H1 (cell line): ENCODE results near the gene FKBP1A. TPM values are rescaled to one million over a fixed set of nuclear protein-coding genes. Genes with fewer than 3 reads are reported as not detected.

ENCODE experiments used
- CHD7 ChIP-seq: fragments of 300-600 bp; sonication (generic); IDR thresholded peaks from 2 replicates; pipeline ENCODE4 v1.7.1; 2012; ENCODE audit warnings: low read length, moderate library complexity, mild to moderate bottlenecking, inconsistent platforms; ENCODE audit not compliant: insufficient replicate concordance
- CTCF ChIP-seq, 3 experiments: IDR thresholded peaks; 1 replicate in 2 of 3; 2 replicates in 1 of 3; pipeline versions ENCODE4 v1.5.1 to v1.6.1; 2011; ENCODE audit warnings: low read length in 3 of 3, mild to moderate bottlenecking in 3 of 3, inconsistent platforms in 2 of 3, low read depth in 1 of 3, moderate library complexity in 1 of 3; ENCODE audit not compliant: insufficient read depth in 1 of 3; ENCODE audit errors: control extremely low read depth in 1 of 3
- GTF2F1 ChIP-seq: IDR thresholded peaks from 2 replicates; pipeline ENCODE4 v1.6.1; 2012; ENCODE audit warnings: low read depth, low read length, improper control_type of control experiment, borderline replicate concordance
- NRF1 ChIP-seq: IDR thresholded peaks from 2 replicates; pipeline ENCODE4 v1.6.1; 2011; ENCODE audit warnings: mild to moderate bottlenecking, low read depth, low read length, improper control_type of control experiment
- POLR2A ChIP-seq, 2 experiments: IDR thresholded peaks; 1 replicate in 1 of 2; 2 replicates in 1 of 2; pipeline ENCODE4 v1.6.1; 2011; ENCODE audit warnings: low read depth in 2 of 2, low read length in 2 of 2, mild to moderate bottlenecking in 2 of 2; ENCODE audit errors: control extremely low read depth in 1 of 2
- RFX5 ChIP-seq: IDR thresholded peaks from 2 replicates; pipeline ENCODE4 v1.6.1; 2011; ENCODE audit warnings: low read depth, low read length, improper control_type of control experiment, borderline replicate concordance
- RXRA ChIP-seq: IDR thresholded peaks from 2 replicates; pipeline ENCODE4 v1.6.1; 2011; ENCODE audit warnings: low read depth, mild to moderate bottlenecking, low read length, moderate library complexity; ENCODE audit not compliant: insufficient read depth
- SIX5 ChIP-seq: IDR thresholded peaks from 2 replicates; pipeline ENCODE4 v1.6.1; 2011; ENCODE audit warnings: mild to moderate bottlenecking, low read depth, low read length
- SP1 ChIP-seq: IDR thresholded peaks from 2 replicates; pipeline ENCODE4 v1.6.1; 2011; ENCODE audit warnings: low read depth, low read length
- polyA plus RNA-seq, 7 experiments: library from polyadenylated mRNA; depleted of rRNA in 3 of 7; stranded (reverse) in 5 of 7; unstranded in 2 of 7; fragments of >200 nt in 5 of 7; fragments of 200-250 nt in 2 of 7; gene quantifications; 1 replicate in 5 of 7; 2 replicates in 1 of 7; 4 replicates in 1 of 7; pipeline versions ENCODE4 v1.2.1 to v1.2.3, GENCODE V29; 2011 to 2013; ENCODE audit warnings: missing spikeins in 2 of 7, mixed read lengths in 2 of 7
- total RNA-seq: library from RNA; stranded (reverse); fragmentation: NEBNext Ultra II Directional; extraction: Animal tissue kit (Norgen Biotek cat#: 25700); gene quantifications from 2 replicates; pipeline ENCODE4 v1.2.1, GENCODE V29; 2021

FKBP1A gene
- total and polyA plus RNA-seq, 2 of the 8 experiments (the other 6 are each of a cell fraction or from before 2014, with no cell fraction given), result 250 to 685 TPM

- no peak for TF ChIP-seq CHD7
- no peak for TF ChIP-seq SP1
- no peak for TF ChIP-seq RXRA
- no peak for TF ChIP-seq GTF2F1
- TF ChIP-seq CTCF (IDR thresholded peaks at IDR 0.05; ENCODE audit: control extremely low read depth in 1 of 3, insufficient read depth in 1 of 3, low read depth in 1 of 3, low read length in 3 of 3), result no peak
- TF ChIP-seq NRF1, result no peak
- TF ChIP-seq POLR2A (IDR thresholded peaks at IDR 0.05; ENCODE audit: control extremely low read depth in 1 of 2, low read depth in 2 of 2, low read length in 2 of 2), result no peak
- TF ChIP-seq RFX5, result no peak
- TF ChIP-seq SIX5, result no peak
Observed at GRCh38 chr20:1426231-1426849, 33.5 kb upstream of the FKBP1A start (continued).
